CD4-positive, alpha-beta T cell treated with Interferon gamma for 1 hour (primary cell): Measurements from ENCODE around the gene TRIM33.
A peak's percentile ranks its signal among the peaks of the same experiment; 100 is the strongest.

Experiments used
- DNase-seq: peaks from one replicate; pipeline ENCODE4 v3.0.0-alpha.2; 2020

The TRIM33 gene

DNA sequence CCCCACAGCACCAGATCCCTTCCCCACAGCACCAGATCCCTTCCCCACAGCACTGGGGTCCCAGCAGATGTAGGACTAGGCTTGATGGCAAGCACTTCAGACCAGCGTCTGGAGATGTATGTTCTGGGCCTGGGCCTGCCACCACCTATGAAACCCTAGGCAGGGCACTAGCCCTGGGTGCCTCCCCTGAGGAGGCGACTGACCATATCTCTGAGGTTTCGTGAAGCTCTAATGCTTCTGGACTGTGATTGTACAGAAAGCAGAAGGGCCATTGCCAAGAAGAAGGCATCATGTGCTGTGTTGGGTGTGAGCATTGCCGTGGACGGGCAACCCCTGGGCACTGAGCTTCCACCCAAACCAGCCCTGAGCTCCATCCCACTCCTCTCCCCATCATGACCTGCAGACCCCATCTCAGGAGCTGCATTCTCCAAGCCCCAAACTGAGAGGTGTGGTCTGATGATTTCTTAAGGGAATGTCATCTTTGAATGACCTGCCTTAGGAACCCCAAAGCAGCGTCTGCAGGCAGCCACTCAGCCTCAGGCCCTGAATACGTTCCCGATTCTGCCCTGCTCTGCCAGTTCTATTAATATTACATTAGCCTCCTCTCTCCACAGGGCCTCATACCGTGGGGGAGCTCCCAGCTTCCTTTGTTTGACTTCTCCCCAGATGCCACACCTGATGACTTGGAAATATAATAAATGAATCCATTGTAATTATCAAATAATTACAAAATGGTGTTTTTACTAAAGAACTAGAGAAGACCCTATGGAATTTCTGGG lies 163.4 kb downstream of the TRIM33 start:
- DNase-seq, result no peak

DNA sequence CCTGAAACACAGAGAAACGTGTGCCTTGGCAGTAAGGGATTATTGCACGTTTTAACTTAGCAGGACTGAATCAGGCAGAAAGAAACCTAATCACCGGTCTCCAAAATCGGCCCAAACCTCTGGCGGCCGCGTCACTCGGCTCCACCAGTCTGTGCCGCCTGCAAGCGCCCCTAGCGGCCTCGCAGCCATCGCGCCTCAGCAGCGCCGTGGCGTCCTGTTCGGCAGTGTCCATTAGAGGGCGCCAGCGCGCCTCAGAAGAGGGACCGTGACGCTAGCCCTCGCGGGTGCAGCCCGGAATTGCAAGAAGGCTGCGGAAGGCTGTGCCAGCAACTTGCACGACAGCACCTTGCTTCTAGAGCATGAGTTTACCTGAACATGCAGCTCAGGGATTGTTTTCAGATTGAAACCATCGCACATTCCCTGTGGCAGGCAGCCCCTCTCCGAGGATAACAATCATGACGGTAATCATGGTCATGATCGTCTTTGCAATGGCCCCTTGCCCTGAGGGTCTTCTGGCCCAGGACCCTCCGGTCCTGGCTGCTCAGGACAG lies 164.4 kb downstream of the TRIM33 start:
- DNase-seq, result peak; percentile 93

DNA sequence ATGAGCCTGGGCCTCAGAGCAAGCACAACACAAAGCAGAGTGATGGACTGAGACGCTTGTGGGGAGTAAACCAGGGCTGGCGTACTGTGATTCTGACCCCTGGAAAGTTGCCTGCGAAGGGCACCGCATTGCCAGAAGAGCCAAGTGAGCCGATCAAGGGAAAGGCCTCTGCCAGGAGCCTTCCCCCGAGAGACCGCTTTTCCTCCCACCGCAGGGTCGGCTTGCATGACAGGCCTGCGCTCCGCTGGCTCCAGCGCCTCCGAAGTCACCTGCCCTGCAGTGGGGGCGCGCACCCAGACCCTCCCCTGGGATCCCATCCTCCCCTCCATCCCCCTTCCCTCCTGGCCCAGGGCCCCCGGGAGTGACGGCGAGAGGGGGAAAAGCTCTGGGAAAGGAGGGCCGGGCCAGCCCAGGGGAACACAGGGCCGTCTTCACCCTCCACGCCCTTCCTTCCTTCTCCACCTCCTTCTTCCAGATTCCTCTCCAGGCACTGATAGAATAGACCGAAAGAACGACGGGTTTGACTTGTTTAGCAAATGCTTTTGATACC lies 165.0 kb downstream of the TRIM33 start:
- DNase-seq, result no peak

DNA sequence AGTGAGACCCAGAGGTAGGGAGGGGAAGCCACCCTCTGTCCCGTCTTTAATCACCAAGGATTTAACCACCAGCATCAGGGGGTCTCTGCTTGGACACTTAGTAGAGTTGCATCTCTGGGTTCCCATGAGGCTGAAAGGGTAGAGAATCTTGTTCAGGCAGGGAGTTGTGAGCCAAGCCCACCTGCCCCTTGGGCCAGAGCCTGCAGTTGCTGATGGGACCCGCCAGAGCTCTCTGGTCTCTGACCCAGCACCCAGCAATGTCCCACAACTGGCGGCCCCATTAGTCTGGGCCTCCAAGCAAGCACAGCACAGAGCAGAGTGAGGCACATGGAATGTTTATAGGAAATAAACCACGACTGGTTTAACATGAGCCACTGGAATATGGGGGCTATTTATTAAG lies 166.3 kb downstream of the TRIM33 start:
- DNase-seq, result no peak
